GM12875 (cell line): ENCODE results near the gene CHPF2.
A peak's percentile ranks its signal among the peaks of the same experiment; 100 is the strongest.

Experiments
- H3K4me3 ChIP-seq: one replicate; pipeline ENCODE4 v1.5.1; 2011; ENCODE audit warnings: low read depth, low read length, control low read depth
- CTCF ChIP-seq: IDR thresholded peaks from 2 replicates; pipeline ENCODE4 v1.5.1; 2011; ENCODE audit warnings: low read depth, mild to moderate bottlenecking, control low read depth, inconsistent platforms, low read length, moderate library complexity, borderline replicate concordance; ENCODE audit not compliant: insufficient read depth

Gene CHPF2

GRCh38 chr7:151226560-151226874 lies 5.8 kb upstream of the CHPF2 start:
- H3K4me3 ChIP-seq, result peak overlapping the region; percentile 87
- no peak for TF ChIP-seq CTCF

GRCh38 chr7:151226875-151227782 lies 5.2 kb upstream of the CHPF2 start, which contains the start of gene ABCF2:
Gene ABCF2, minus strand, starts transcription at chr7:151227205. Its CDS starts 747 bp downstream, at chr7:151226458.
- no peak for TF ChIP-seq CTCF
- H3K4me3 ChIP-seq, result peak within 1 kb of the TSS; percentile 87

- no peak overlapping the region for H3K4me3 ChIP-seq
- TF ChIP-seq CTCF, result no peak
Observed at GRCh38 chr7:151228024-151228866, 4.0 kb upstream of the CHPF2 start.

- no peak for TF ChIP-seq CTCF
Observed at GRCh38 chr7:151229249-151229648, 3.0 kb upstream of the CHPF2 start.

GRCh38 chr7:151231080-151231479 lies 1.2 kb upstream of the CHPF2 start:
- no peak overlapping the region for H3K4me3 ChIP-seq
- TF ChIP-seq CTCF, result no peak

More at GRCh38 chr7:151229249-151229648, 3.0 kb upstream of the CHPF2 start:
- H3K4me3 ChIP-seq, result no peak overlapping the region

GRCh38 chr7:151232917-151233701 lies 826 bp downstream of the CHPF2 start:
- no peak for TF ChIP-seq CTCF
- H3K4me3 ChIP-seq, result peak overlapping the region; percentile 71
